Gastroesophageal sphincter (tissue), 4 donors: Measurements from ENCODE around the gene DGUOK. TPM values are rescaled to one million over a fixed set of nuclear protein-coding genes. Genes with fewer than 3 reads are reported as not detected.
A peak's percentile ranks its signal among the peaks of the same experiment; 100 is the strongest.

ENCODE experiments used
- ATAC-seq: fragments of 150-250 bp; one replicate; pipeline ENCODE4 v1.9.1; 2016; ENCODE audit warnings: mild to moderate bottlenecking, moderate library complexity
- H3K27ac ChIP-seq, 4 donors: fragments of 200-600 bp; sonication (generic) in 3 of 4; 1 replicate in 3 of 4; 2 replicates in 1 of 4; pipeline ENCODE4 v1.5.1; 2016 to 2019
- H3K27me3 ChIP-seq: fragments of 200-600 bp; sonication (generic); one replicate; pipeline ENCODE4 v1.5.1; 2019
- H3K36me3 ChIP-seq, 2 donors: fragments of 200-600 bp; sonication (generic); one replicate each; pipeline ENCODE4 v1.5.1; 2019; ENCODE audit warnings: control low read depth in 1 of 2
- H3K4me1 ChIP-seq, 3 donors: fragments of 200-600 bp; sonication (generic); 1 replicate in 2 of 3; 2 replicates in 1 of 3; pipeline ENCODE4 v1.5.1; 2016 to 2019; ENCODE audit warnings: control low read depth in 2 of 3
- H3K4me3 ChIP-seq, 2 donors: fragments of 200-600 bp; sonication (generic); one replicate each; pipeline ENCODE4 v1.5.1; 2019; ENCODE audit warnings: mild to moderate bottlenecking in 1 of 2, moderate library complexity in 1 of 2
- H3K9me3 ChIP-seq, 3 donors: fragments of 200-600 bp; sonication (generic); one replicate each; pipeline ENCODE4 v1.5.1; 2017 to 2019; ENCODE audit warnings: control low read depth in 2 of 3
- CTCF ChIP-seq, 4 experiments: fragments of 200-600 bp in 2 of 4; fragments of 450-650 bp in 2 of 4; sonication (generic) in 1 of 4; IDR thresholded peaks; one replicate each; pipeline ENCODE4 v1.5.1; 2017 to 2019; ENCODE audit warnings: antibody characterized with exemption in 4 of 4, mild to moderate bottlenecking in 2 of 4, moderate library complexity in 2 of 4
- EP300 ChIP-seq: sonication (generic); formaldehyde crosslinking; IDR thresholded peaks from one replicate; pipeline ENCODE4 v1.6.1; 2017; ENCODE audit warnings: antibody characterized with exemption, mild to moderate bottlenecking
- POLR2A ChIP-seq, 2 donors: fragments of 450-650 bp; IDR thresholded peaks; one replicate each; pipeline ENCODE4 v1.6.1; 2017; ENCODE audit warnings: antibody characterized with exemption in 2 of 2, mild to moderate bottlenecking in 2 of 2, moderate library complexity in 1 of 2
- POLR2AphosphoS5 ChIP-seq: sonication (generic); formaldehyde crosslinking; IDR thresholded peaks from one replicate; pipeline ENCODE4 v1.6.1; 2017; ENCODE audit warnings: antibody characterized with exemption
- WGBS, 2 donors: methylation state at CpG; one replicate each; pipeline ENCODE4 v1.1.5; 2018; ENCODE audit warnings: low coverage in 1 of 2; 5-methylcytosine and 5-hydroxymethylcytosine counted together
- total RNA-seq, 4 donors: library from RNA; depleted of rRNA; stranded (reverse); fragments of >200 nt; gene quantifications; one replicate each; pipeline ENCODE4 v1.1.0, GENCODE V29; 2016

Gene DGUOK
- total RNA-seq, 4 donors from 2014 or later: 32.6 to 61.3 (median 38.6) TPM

GRCh38 chr2:73916666-73917065, 10.0 kb upstream of the DGUOK start:
- H3K9me3 ChIP-seq: no peaks in the 10 kb centered on the region
- peaks cover 5 to 79% of the 10 kb centered on the region in 2 donors for H3K36me3 ChIP-seq
- no peak for ATAC-seq
- H3K27me3 ChIP-seq: no peaks in the 10 kb centered on the region
- H3K4me3 ChIP-seq: no peak overlapping the region
- WGBS, 2 donors: 0% methylated on average over 1 of the region's 2 CpGs
- peaks cover 0 to 14% (median 0%) of the 10 kb centered on the region in 3 donors for H3K4me1 ChIP-seq
- no peak for TF ChIP-seq EP300
- H3K27ac ChIP-seq: peak overlapping the region in 3 of 4 donors; percentile 15 to 77 (median 57)

GRCh38 chr2:73917296-73917695, 9.4 kb upstream of the DGUOK start:
- H3K4me3 ChIP-seq: no peak overlapping the region
- TF ChIP-seq EP300: no peak
- H3K27ac ChIP-seq: peak overlapping the region in 3 of 4 donors; percentile 15 to 77 (median 53)
- no peak for ATAC-seq
- H3K4me1 ChIP-seq: peaks cover 0 to 10% (median 0%) of the 10 kb centered on the region in 3 donors
- peaks cover 5 to 73% of the 10 kb centered on the region in 2 donors for H3K36me3 ChIP-seq
- 0% methylated on average over 1 of the region's 2 CpGs for WGBS, 2 donors
- no peaks in the 10 kb centered on the region for H3K9me3 ChIP-seq
- H3K27me3 ChIP-seq: no peaks in the 10 kb centered on the region

GRCh38 chr2:73917696-73918207, 8.9 kb upstream of the DGUOK start:
- peak overlapping the region in 3 of 4 donors; percentile 15 to 77 (median 53) for H3K27ac ChIP-seq
- H3K36me3 ChIP-seq: peaks cover 5 to 69% of the 10 kb centered on the region in 2 donors
- TF ChIP-seq POLR2A (IDR thresholded peaks at IDR 0.05): no peak
- TF ChIP-seq POLR2AphosphoS5: no peak
- TF ChIP-seq EP300: no peak
- TF ChIP-seq CTCF (IDR thresholded peaks at IDR 0.05): no peak
- H3K4me3 ChIP-seq: no peak overlapping the region
- no peaks in the 10 kb centered on the region for H3K27me3 ChIP-seq
- no peaks in the 10 kb centered on the region for H3K9me3 ChIP-seq
- H3K4me1 ChIP-seq: peaks cover 0 to 7% (median 0%) of the 10 kb centered on the region in 3 donors
- no peak for ATAC-seq
- 56 to 73% methylated on average over 2 to 3 of the region's 4 CpGs for WGBS, 2 donors

- no CpG with 5 or more reads among the region's 3 CpGs for WGBS, 2 donors
- peaks cover 2 to 62% of the 10 kb centered on the region in 2 donors for H3K36me3 ChIP-seq
- no peaks in the 10 kb centered on the region for H3K27me3 ChIP-seq
- TF ChIP-seq EP300: no peak
- TF ChIP-seq POLR2A (IDR thresholded peaks at IDR 0.05): no peak
- no peak for TF ChIP-seq CTCF (IDR thresholded peaks at IDR 0.05)
- no peak for TF ChIP-seq POLR2AphosphoS5
- ATAC-seq: no peak
- no peaks in the 10 kb centered on the region for H3K9me3 ChIP-seq
- H3K4me1 ChIP-seq: peaks cover 0 to 7% (median 0%) of the 10 kb centered on the region in 3 donors
- H3K4me3 ChIP-seq: no peak overlapping the region
- peak overlapping the region in 3 of 4 donors; percentile 44 to 77 (median 47) for H3K27ac ChIP-seq
These were observed 7.8 kb upstream of the DGUOK start for GRCh38 chr2:73918856-73919255.

- peaks cover 0 to 53% of the 10 kb centered on the region in 2 donors for H3K36me3 ChIP-seq
- 51 to 60% methylated on average over 1 to 7 of the region's 7 CpGs for WGBS, 2 donors
- TF ChIP-seq POLR2AphosphoS5: peak; percentile 72
- no peak for TF ChIP-seq POLR2A (IDR thresholded peaks at IDR 0.05)
These were observed 7.0 kb upstream of the DGUOK start for GRCh38 chr2:73919596-73920228.

GRCh38 chr2:73920577-73921545, 5.8 kb upstream of the DGUOK start:
- Histone ChIP-seq H3K36me3 (peaks cover 0 to 42% of the 10 kb centered on the region in 2 donors), H3K9me3 (no peaks in the 10 kb centered on the region), H3K27me3 (no peaks in the 10 kb centered on the region), H3K4me3 (no peak overlapping the region), H3K4me1 (peaks cover 0 to 9% (median 0%) of the 10 kb centered on the region in 3 donors), H3K27ac (peak overlapping the region; percentile 20 to 77 (median 69))
- TF ChIP-seq POLR2AphosphoS5: peak; percentile 4
- TF ChIP-seq CTCF (IDR thresholded peaks at IDR 0.05): peak; percentile 11 to 59 (median 49)
- no peak for TF ChIP-seq EP300
- peak; percentile 57 for ATAC-seq
- 22 to 27% methylated on average over 4 to 10 of the region's 12 CpGs for WGBS, 2 donors

More at GRCh38 chr2:73919596-73920228, 7.0 kb upstream of the DGUOK start:
- no peak for ATAC-seq
- Histone ChIP-seq H3K27ac (peak overlapping the region in 3 of 4 donors; percentile 44 to 77 (median 47)), H3K9me3 (no peaks in the 10 kb centered on the region), H3K4me1 (peaks cover 0 to 7% (median 0%) of the 10 kb centered on the region in 3 donors), H3K4me3 (no peak overlapping the region), H3K27me3 (no peaks in the 10 kb centered on the region)
